Progenitor cell of endocrine pancreas (in vitro differentiated cells): ENCODE data around the gene CCDC112. TPM values are rescaled to one million over a fixed set of nuclear protein-coding genes. Genes with fewer than 3 reads are reported as not detected.

ENCODE experiments used
- DNase-seq: peaks from one replicate; pipeline ENCODE4 v3.0.0; 2021; ENCODE audit warnings: low spot score; ENCODE audit not compliant: unreplicated experiment
- H3K27ac Mint-ChIP-seq: 2 replicates; pipeline ENCODE4 v1.8.0; 2021; ENCODE audit warnings: mild to moderate bottlenecking, moderate library complexity, mixed read lengths
- H3K27me3 Mint-ChIP-seq: 2 replicates; pipeline ENCODE4 v1.8.0; 2021; ENCODE audit warnings: mixed read lengths
- H3K36me3 Mint-ChIP-seq: 2 replicates; pipeline ENCODE4 v1.8.0; 2022; ENCODE audit warnings: mixed read lengths; ENCODE audit not compliant: insufficient read depth
- H3K4me1 Mint-ChIP-seq: 2 replicates; pipeline ENCODE4 v1.8.0; 2021; ENCODE audit warnings: low read depth, mixed read lengths
- H3K4me3 Mint-ChIP-seq: 2 replicates; pipeline ENCODE4 v1.8.0; 2021; ENCODE audit warnings: low read depth, mild to moderate bottlenecking, moderate library complexity, mixed read lengths
- H3K9me3 Mint-ChIP-seq: 2 replicates; pipeline ENCODE4 v1.8.0; 2021; ENCODE audit warnings: low read depth, mixed read lengths
- CTCF ChIP-seq: fragments of 200-600 bp; sonication (generic); IDR thresholded peaks from one replicate; pipeline ENCODE4 v1.5.0; 2021; ENCODE audit warnings: antibody characterized with exemption, mild to moderate bottlenecking; ENCODE audit not compliant: unreplicated experiment
- total RNA-seq: library from RNA; stranded (reverse); gene quantifications from 2 replicates; pipeline ENCODE4 v1.2.1, GENCODE V29; 2021

CCDC112 gene
- total RNA-seq, 1 donor from 2014 or later = 10.8 TPM

DNA sequence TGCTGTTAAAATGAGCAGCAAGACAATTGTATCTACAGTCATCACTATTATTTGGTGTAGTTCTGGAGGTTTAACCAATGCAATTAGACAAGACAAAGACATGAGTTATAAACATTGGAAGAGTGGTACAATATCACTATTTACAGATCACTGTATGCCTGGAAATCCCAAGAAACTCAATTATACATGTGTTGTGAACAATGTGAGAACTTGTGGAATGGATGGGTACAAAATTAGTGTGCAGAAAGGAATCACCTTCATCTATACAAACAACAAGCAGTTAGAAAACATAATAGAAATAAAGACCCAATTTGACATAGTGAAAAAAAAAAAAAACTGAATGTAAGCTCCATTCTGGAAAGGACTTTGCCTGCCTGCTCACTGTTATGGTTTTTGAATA lies 12.4 kb upstream of the CCDC112 start:
- TF ChIP-seq CTCF = no peak
- Mint-ChIP-seq H3K27ac (no peak overlapping the region), H3K4me3 (no peak overlapping the region), H3K27me3 (peaks cover 9% of the 10 kb centered on the region), H3K36me3 (no peaks in the 10 kb centered on the region), H3K4me1 (no peaks in the 10 kb centered on the region), H3K9me3 (no peaks in the 10 kb centered on the region)
- DNase-seq = no peak

DNA sequence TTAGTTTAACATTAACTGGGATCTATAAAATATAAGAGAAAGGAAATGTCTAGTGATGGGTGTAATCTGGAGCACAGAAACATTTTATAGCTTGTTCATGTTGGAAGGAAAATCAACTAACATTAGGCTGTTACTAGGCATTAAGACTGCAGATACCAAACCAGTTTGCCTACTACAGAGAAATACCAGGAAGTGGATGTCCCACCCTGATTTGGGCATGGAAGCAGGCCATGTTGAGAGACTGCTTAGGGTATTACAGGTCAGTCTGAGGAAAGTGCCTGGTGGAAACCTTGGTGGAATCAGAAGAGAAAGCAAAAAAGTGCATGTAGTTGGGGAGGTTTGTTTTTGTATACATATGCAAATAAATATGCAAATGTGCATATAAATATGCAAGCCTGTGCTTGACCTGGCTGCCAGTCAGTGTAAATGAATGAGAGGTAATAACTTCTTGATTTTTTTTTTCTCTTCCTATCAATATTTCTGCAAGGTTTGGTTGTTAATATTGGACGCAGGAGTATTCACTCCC lies 9.6 kb upstream of the CCDC112 start:
- TF ChIP-seq CTCF = no peak
- DNase-seq = no peak
- no peaks in the 10 kb centered on the region for H3K36me3 Mint-ChIP-seq
- no peak overlapping the region for H3K4me3 Mint-ChIP-seq
- H3K4me1 Mint-ChIP-seq = no peaks in the 10 kb centered on the region
- peaks cover 9% of the 10 kb centered on the region for H3K27me3 Mint-ChIP-seq
- H3K27ac Mint-ChIP-seq = no peak overlapping the region
- no peaks in the 10 kb centered on the region for H3K9me3 Mint-ChIP-seq

GRCh38 chr5:115304496-115304895 lies 8.0 kb upstream of the CCDC112 start:
- H3K4me1 Mint-ChIP-seq = no peaks in the 10 kb centered on the region
- H3K4me3 Mint-ChIP-seq = no peak overlapping the region
- no peaks in the 10 kb centered on the region for H3K36me3 Mint-ChIP-seq
- no peak for DNase-seq
- no peak for TF ChIP-seq CTCF
- no peak overlapping the region for H3K27ac Mint-ChIP-seq
- H3K9me3 Mint-ChIP-seq = no peaks in the 10 kb centered on the region
- peaks cover 9% of the 10 kb centered on the region for H3K27me3 Mint-ChIP-seq

- Mint-ChIP-seq H3K4me3 (no peak overlapping the region), H3K9me3 (no peaks in the 10 kb centered on the region), H3K27ac (no peak overlapping the region), H3K27me3 (peaks cover 17% of the 10 kb centered on the region), H3K36me3 (no peaks in the 10 kb centered on the region), H3K4me1 (peaks cover 5% of the 10 kb centered on the region)
- TF ChIP-seq CTCF = no peak
- no peak for DNase-seq
Observed at GRCh38 chr5:115298811-115299210, 2.4 kb upstream of the CCDC112 start.

DNA sequence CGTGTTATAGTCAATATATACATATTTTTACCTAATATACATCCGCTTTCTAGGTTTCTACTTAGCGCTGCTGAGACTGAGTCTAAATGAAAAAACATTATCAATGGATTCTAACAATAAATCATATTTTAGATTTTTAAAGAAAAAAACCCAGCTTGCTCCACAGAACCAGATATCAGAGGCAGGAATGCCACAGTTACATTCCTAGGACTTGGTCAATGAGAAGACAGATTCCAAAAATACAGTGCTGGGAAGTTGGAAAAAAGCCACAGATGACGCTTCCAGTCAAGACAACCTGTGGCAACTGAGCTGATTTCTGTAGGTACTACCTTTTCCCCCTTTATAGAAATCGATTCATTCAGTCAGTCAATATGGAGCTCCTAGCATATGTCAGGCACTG lies 577 bp upstream of the CCDC112 start:
- TF ChIP-seq CTCF = no peak
- DNase-seq = no peak
- Mint-ChIP-seq H3K27me3 (peaks cover 10% of the 10 kb centered on the region), H3K4me3 (peak overlapping the region; percentile 44), H3K4me1 (peaks cover 5% of the 10 kb centered on the region), H3K27ac (no peak overlapping the region), H3K9me3 (peaks cover 2% of the 10 kb centered on the region), H3K36me3 (peaks cover 5% of the 10 kb centered on the region)
